Measurements from ENCODE around the gene SLC16A5.
"Not testable (repeated sequence)": the region's sequence is repeated elsewhere in the genome, so short reads cannot be mapped to it uniquely, and the experiment has no call there.

The SLC16A5 gene

DNA sequence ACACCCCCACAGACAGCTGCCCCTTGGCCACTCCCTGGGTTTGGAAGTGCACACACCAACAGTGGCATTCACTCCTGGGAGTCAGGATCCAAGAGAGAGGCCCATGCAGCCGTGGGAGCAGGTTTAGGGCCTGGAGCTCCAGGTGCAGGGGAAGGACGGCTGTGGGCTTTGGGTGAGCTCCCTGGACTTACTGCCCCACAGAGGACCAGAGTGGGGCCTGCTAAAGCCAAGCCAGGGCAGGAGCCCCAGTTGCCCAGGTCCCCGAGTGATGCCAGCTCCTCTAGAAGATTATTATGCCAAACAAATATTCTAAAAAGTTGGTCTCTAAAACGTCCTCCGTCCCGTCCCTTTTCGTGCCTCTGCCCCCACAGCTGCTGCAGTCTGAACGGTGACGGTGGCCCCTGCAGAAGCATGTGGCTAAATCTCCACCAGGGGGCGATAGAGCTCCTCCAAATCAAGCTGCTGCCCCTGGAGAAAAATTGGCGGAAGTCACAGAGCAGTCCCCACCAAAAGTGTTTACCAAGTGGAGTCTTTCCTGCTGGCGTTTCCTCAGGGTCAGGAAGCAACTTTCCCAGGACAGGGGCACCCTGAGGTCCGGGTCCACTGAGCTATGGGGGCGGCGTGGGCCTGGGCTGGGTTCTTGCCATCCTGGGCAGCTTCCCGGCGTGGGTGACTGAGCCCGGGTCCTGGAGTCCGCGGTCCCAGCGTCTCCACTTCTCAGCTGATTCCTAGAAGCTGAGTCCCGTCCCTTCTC is 26.2 kb downstream of the SLC16A5 start:
- peak; percentile 69 to 94 for DNase-seq

- DNase-seq, result no peak
Measured at GRCh38 chr17:75114552-75115314, 27.0 kb downstream of the SLC16A5 start.

GRCh38 chr17:75115555-75115954 is 27.8 kb downstream of the SLC16A5 start:
- no peak for DNase-seq

- no peak for DNase-seq
Measured at GRCh38 chr17:75116737-75117136, 29.0 kb downstream of the SLC16A5 start.

- DNase-seq, result no peak
Measured at GRCh38 chr17:75118307-75118706, 30.6 kb downstream of the SLC16A5 start.

- DNase-seq, result no peak
Measured at GRCh38 chr17:75124041-75124818, 36.5 kb downstream of the SLC16A5 start.

- no peak for DNase-seq
Measured at GRCh38 chr17:75124819-75125162, 37.0 kb downstream of the SLC16A5 start.

- DNase-seq, result no peak
Measured at GRCh38 chr17:75125984-75126383, 38.2 kb downstream of the SLC16A5 start.

GRCh38 chr17:75126954-75127353 is 39.2 kb downstream of the SLC16A5 start:
- no peak for DNase-seq

- DNase-seq, result not testable (repeated sequence)
Measured at GRCh38 chr17:75127936-75128335, 40.2 kb downstream of the SLC16A5 start.

- DNase-seq, result peak in 1 of 2 experiments; percentile 38
Measured at GRCh38 chr17:75128694-75129505, 41.1 kb downstream of the SLC16A5 start.

DNA sequence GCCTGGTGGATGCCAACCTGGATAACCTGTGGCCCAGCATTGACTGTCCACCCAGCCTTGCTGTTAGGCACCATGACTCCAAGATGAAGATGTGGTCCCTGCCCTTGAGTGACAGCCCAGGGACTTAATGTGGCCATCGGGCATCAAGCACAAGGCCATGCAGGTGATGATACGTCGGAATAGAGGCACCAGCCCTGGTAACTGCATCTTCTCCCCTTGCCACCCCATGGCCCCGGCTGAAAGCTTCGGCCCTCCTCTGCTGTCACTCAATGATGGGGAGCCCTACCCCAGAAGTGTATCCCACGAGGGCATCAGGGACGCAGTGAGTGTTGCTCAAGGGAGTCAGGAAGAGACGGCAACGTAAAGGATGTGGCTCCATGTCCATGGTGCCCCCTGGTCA is 41.8 kb downstream of the SLC16A5 start:
- DNase-seq, result no peak

- no peak for DNase-seq
Measured at GRCh38 chr17:75130059-75130631, 42.4 kb downstream of the SLC16A5 start.

GRCh38 chr17:75130632-75131277 is 43.0 kb downstream of the SLC16A5 start:
- peak; percentile 100 for DNase-seq

- DNase-seq, result peak; percentile 84 to 92
Measured at GRCh38 chr17:75131278-75132017, 43.7 kb downstream of the SLC16A5 start, which contains the start of gene NT5C. NT5C (minus strand) TSS chr17:75131742; CDS start chr17:75131707, 35 bp downstream.

DNA sequence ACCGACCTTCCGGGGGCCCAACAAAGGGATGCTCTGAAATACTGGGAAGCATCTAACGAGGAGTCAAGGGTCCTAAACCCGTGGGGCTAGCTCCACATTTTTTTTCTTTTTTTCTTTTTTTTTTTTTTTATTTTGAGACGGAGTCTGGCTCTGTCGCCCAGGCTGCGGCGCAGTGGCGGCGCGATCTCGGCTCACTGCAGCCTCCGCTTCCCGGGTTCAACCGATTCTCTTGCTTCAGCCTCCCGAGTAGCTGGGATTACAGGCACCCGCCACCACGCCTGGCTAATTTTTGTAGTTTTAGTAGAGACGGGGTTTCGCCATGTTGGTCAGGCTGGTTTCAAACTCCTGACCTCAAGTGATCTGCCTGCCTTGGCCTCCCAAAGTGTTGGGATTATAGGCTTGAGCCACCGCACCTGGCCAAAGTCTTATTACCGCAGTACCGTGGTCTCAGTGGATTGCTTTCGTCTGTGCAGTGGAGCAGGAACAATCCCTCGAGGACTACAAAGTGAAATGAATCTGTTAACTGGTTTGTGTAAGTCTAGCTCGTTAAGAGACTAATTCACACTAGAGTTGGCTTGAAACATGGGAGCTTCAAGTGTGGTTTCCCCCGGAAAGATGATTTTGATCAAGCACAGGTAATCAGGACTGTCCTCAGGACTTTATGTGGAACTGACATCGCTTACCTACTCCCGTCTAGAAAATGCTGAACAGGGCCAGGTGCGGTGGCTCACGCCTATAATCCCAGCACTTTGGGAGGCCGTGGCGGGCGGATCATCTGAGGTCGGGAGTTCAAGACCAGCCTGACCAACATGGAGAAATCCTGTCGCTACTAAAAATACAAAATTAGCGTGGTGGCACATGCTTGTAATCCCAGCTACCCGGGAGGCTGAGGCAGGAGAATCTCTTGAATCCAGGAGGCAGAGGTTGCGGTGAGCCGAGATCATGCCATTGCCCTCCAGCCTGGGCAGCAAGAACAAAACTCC is 44.6 kb downstream of the SLC16A5 start:
- DNase-seq, result peak in 1 of 2 experiments; percentile 48

DNA sequence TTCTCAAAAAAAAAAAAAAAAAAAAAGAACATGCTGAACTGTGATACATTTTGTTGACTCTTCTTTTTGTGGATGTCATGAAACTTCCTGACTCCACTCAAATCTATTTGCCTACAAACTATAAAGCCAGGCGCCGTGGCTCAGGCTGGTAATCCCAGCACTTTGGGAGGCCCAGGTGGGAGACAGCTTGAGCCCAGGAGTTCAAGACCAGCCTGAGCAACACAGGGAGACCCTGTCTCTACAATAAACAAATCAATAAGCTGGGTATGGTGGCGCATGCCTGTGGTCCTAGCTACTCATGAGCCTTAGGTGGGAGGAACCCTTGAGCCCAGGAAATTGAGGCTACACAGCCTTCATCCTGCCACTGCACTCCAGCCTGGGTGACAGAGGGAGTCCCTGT is 45.2 kb downstream of the SLC16A5 start:
- DNase-seq, result peak in 1 of 2 experiments; percentile 28

DNA sequence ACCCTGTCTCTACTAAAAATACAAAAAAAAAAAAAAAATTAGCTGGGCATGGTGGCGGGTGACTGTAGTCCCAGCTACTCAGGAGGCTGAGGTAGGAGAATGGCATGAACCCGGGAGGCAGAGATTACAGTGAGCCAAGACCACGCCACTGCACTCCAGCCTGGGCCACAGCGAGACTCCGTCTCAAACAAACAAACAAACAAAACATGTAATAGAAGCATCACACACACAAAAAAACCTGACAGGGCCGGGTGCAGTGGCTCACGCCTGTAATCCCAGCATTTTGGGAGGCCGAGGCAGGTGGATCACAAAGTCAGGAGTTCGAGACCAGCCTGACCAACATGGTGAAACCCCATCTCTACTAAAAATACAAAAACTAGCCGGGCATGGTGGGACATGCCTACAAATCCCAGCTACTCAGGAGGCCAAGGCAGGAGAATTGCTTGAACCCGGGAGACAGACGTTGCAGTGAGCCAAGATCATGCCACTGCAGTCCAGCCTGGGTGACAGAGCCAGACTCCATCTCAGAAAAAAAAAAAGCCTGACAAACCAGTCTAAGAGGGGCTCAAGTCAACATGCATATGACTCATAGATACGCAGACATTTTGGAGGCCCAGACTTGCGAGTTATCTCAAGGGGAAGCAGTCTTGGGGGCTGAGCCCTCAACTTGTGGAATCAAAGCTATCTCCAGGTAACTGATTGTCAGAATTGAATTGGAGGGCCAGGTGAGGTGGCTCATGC is 46.0 kb downstream of the SLC16A5 start:
- DNase-seq, result peak in 1 of 2 experiments; percentile 35

DNA sequence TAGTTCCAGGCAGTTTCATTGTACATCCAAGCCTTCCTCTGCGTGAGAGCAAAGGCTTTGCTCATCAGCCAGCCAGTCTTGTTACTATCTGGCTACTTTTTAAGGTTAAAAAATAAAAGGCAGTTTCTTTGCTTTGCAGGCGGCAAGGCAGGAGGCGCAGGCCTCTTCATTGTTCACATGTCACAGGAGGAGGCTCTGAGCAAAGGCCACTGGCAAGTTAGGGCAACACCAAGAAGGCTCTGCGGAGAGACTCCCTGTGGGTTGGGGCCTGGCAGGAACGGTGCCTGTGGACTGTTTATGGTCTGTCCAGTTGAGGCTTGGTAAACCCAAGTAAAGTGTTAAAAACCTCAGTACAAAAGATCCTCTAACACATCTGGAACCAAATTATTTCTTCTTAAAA is 47.7 kb downstream of the SLC16A5 start:
- no peak for DNase-seq
